HFF-Myc (cell line): Measurements from ENCODE around the gene RAD18.

Experiments used
- DNase-seq: peaks from one replicate; pipeline ENCODE4 v3.0.0-alpha.2; 2011; ENCODE audit warnings: low read depth; ENCODE audit errors: extremely low read depth
- H3K4me3 ChIP-seq: replicated peaks from 2 replicates; pipeline ENCODE4 v1.5.1; 2011; ENCODE audit warnings: low read depth, mild to moderate bottlenecking, control low read depth, low read length
- TF ChIP-seq, protein P1 (sequence below): IDR thresholded peaks from 2 replicates; pipeline ENCODE4 v1.5.1; 2012; ENCODE audit warnings: mild to moderate bottlenecking, low read depth, low read length, control low read depth; ENCODE audit errors: missing control alignments

Gene RAD18

DNA sequence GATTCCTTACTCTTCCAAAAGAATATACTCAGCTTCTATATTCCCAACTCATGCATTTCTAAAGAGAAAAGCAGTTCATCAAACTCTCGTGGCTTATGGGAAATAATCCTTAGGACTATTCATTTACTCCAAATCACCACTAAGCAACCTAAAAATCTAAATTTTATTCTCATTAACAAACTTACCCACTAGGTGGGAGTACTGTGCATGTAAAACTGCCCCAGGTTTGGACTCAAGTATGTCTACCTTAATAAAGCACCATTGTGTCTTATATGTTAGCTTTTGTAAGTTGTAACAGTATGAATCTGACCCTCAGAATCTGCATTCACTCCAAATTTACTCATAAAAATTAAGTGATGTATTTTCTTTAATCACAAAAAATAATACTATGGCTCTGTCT, 25.3 kb downstream of the RAD18 start:
- TF ChIP-seq, protein P1, sequence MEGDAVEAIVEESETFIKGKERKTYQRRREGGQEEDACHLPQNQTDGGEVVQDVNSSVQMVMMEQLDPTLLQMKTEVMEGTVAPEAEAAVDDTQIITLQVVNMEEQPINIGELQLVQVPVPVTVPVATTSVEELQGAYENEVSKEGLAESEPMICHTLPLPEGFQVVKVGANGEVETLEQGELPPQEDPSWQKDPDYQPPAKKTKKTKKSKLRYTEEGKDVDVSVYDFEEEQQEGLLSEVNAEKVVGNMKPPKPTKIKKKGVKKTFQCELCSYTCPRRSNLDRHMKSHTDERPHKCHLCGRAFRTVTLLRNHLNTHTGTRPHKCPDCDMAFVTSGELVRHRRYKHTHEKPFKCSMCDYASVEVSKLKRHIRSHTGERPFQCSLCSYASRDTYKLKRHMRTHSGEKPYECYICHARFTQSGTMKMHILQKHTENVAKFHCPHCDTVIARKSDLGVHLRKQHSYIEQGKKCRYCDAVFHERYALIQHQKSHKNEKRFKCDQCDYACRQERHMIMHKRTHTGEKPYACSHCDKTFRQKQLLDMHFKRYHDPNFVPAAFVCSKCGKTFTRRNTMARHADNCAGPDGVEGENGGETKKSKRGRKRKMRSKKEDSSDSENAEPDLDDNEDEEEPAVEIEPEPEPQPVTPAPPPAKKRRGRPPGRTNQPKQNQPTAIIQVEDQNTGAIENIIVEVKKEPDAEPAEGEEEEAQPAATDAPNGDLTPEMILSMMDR = peak; percentile 39
- H3K4me3 ChIP-seq = no peak overlapping the region
- DNase-seq = peak; percentile 25

DNA sequence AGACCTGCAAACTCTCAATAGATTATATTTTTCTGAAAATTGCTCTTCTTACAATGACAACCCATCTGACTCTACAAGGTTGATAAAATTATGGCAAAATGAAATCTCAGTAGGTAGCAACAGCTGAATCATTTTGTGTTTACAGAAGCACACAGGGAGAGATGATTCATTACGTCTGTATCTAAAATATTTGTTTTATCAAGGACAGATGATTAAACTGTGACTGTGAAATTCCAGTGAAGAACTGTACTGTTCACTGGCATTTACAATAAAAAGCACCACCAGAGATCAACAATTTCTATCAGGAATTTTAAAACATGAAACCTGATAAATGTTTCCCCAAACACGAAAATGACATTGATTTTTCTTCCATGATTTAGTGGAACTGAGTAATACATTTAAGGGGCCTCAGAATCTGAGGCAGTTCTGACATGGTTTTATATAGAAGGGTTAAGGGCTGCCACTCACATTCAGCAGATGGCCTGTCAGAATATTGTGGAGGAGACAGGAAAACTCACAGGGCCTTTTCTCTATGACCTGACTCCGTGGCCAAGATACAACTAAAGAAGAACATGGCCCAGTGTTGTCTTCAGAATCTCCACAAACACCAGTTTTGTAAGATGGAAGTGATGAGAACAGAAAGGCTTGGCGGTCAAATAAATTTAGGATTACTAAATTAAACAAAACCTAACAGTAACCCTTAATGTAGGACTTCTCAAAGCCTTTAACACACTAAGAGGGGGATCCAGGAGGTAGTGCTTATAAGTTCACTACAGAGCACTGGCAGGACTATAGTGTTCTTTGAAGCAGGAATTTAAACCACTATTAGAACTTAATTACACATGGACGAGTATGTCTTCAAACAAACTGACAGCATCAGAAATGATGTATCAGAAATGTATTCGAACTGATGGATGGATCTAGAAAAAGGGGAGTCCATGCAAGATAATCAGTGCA, 25.9 kb downstream of the RAD18 start:
- TF ChIP-seq, protein P1 = no peak
- no peak overlapping the region for H3K4me3 ChIP-seq
- peak; percentile 46 for DNase-seq

DNA sequence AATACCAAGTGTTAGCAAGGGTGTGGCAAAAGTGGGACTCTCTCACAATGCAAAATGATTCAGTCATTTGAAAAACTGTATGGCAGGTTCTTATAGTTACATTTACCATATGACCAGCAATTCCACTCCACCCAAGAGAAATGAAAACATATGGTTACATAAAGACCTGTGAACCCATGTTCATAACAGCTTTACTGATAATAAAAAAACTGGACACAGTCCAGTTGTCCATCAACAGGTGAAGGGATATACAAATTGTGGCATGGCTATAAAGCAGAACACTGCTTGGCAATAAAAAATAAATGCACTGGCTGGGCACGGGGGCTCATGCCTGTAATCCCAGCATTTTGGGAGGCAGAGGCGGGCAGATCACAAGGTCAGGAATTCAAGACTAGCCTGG, 30.8 kb downstream of the RAD18 start:
- no peak for DNase-seq
- TF ChIP-seq, protein P1 = no peak
- H3K4me3 ChIP-seq = no peak overlapping the region

DNA sequence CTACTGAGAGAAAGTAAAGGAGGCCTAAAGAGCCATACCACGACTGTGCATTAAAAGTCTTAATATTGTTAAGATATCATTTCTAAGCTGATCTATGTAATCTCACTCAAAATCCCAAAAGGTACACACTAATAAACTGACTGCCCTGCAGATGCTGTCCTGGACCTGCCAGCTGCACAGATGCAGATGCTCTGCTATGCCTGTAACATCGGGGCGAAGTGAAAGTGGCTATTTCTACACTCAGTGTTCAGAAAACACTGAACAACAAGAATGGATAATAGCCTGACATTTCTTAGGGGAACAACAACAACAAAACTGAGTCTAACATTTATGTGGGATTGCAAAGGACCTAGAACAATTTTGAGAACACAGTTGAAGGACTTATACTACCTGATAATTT, 31.9 kb downstream of the RAD18 start:
- peak overlapping the region; percentile 14; the same call in 1 of the 2 replicates for H3K4me3 ChIP-seq
- no peak for DNase-seq
- TF ChIP-seq, protein P1 = no peak

DNA sequence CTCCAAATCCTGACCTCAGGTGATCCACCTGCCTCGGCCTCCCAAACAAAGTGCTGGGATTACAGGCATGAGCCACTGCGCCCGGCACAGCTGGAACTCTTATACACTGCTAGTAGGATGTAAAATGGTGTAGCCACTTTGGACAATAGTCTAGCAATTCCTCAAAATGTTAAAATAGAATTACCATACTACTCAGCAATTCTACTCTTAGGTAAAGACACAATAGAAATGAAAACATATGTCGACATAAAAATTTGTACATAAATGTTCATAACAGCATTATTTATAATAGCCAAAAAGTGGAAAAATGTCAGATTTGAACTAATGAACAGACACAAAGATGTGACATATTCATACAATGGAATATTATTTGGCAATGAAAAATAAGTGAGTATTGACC, 33.4 kb downstream of the RAD18 start:
- TF ChIP-seq, protein P1 = no peak
- no peak overlapping the region for H3K4me3 ChIP-seq
- DNase-seq = no peak

DNA sequence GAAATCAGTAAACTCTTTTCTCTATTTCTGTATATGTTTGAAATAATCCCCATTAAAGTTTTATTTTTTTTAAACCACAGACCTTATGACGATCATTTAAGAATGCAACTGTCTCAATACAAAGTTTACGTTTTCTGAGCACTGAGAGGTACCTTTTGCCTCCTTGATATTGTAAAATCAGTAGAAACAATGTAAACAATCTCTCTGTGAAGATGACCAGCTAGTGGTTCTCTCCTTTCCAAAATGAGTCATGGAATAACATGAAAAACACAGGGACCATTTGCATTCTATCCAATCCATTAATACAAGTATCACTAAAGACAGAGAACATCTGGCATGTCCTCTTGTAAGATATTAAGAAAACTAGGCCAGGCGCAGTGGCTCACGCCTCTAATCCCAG, 48.8 kb downstream of the RAD18 start:
- TF ChIP-seq, protein P1 = no peak
- H3K4me3 ChIP-seq = no peak overlapping the region
- no peak for DNase-seq
